CD8-positive, alpha-beta memory T cell (primary cell): ENCODE results near the gene CASS4. TPM values are rescaled to one million over a fixed set of nuclear protein-coding genes. Genes with fewer than 3 reads are reported as not detected.

ENCODE experiments used
- CTCF ChIA-PET: fragments of 350-600 bp; sonication (Branson Sonifier 250); formaldehyde crosslinking; loops from one replicate; lab custom pipeline; 2021; ENCODE audit warnings: antibody characterized with exemption; lab: Charles Lee
- POLR2A ChIA-PET: fragments of 350-600 bp; sonication (Branson Sonifier 250); formaldehyde crosslinking; loops from one replicate; lab custom pipeline; 2021; ENCODE audit warnings: antibody characterized with exemption; lab: Charles Lee
- DNase-seq, 5 donors: peaks; one replicate each; pipeline versions ENCODE4 v3.0.0 to v3.0.0-alpha.2; 2020 to 2022; ENCODE audit warnings: mixed read lengths in 1 of 5
- H3K27ac ChIP-seq: one replicate; pipeline ENCODE4 v1.7.0; 2013; ENCODE audit warnings: low read depth, mild to moderate bottlenecking, low read length, moderate library complexity
- H3K27me3 ChIP-seq: 2 replicates; pipeline ENCODE4 v1.7.0; 2013; ENCODE audit warnings: low read length, mild to moderate bottlenecking; ENCODE audit not compliant: insufficient read depth, poor library complexity, severe bottlenecking
- H3K36me3 ChIP-seq: 2 replicates; pipeline ENCODE4 v1.7.0; 2013; ENCODE audit warnings: mild to moderate bottlenecking, low read length, moderate library complexity; ENCODE audit not compliant: insufficient read depth
- H3K4me1 ChIP-seq: 2 replicates; pipeline ENCODE4 v1.7.0; 2013; ENCODE audit warnings: mild to moderate bottlenecking, low read length, moderate library complexity; ENCODE audit not compliant: insufficient read depth
- H3K4me3 ChIP-seq: 2 replicates; pipeline ENCODE4 v1.7.0; 2013; ENCODE audit warnings: mild to moderate bottlenecking, low read length
- H3K9me3 ChIP-seq: 2 replicates; pipeline ENCODE4 v1.7.0; 2013; ENCODE audit warnings: mild to moderate bottlenecking, low read length
- H3K27ac Mint-ChIP-seq, 8 donors: one replicate each; pipeline ENCODE4 v1.8.0; 2020 to 2021; ENCODE audit warnings: mixed read lengths in 8 of 8, mild to moderate bottlenecking in 6 of 8, inconsistent platforms in 3 of 8, moderate library complexity in 3 of 8
- H3K27me3 Mint-ChIP-seq, 2 donors: one replicate each; pipeline ENCODE4 v1.8.0; 2020 to 2021; ENCODE audit warnings: mixed read lengths in 2 of 2, mild to moderate bottlenecking in 1 of 2, moderate library complexity in 1 of 2
- H3K36me3 Mint-ChIP-seq, 3 donors: one replicate each; pipeline ENCODE4 v1.8.0; 2020 to 2021; ENCODE audit warnings: mixed read lengths in 3 of 3, inconsistent platforms in 1 of 3, mild to moderate bottlenecking in 1 of 3
- H3K4me1 Mint-ChIP-seq, 3 donors: one replicate each; pipeline ENCODE4 v1.8.0; 2020 to 2021; ENCODE audit warnings: mixed read lengths in 3 of 3, inconsistent platforms in 1 of 3, mild to moderate bottlenecking in 1 of 3
- H3K4me3 Mint-ChIP-seq, 7 donors: one replicate each; pipeline ENCODE4 v1.8.0; 2020 to 2021; ENCODE audit warnings: mixed read lengths in 7 of 7, mild to moderate bottlenecking in 6 of 7, moderate library complexity in 4 of 7, inconsistent platforms in 2 of 7
- H3K9me3 Mint-ChIP-seq, 5 donors: one replicate each; pipeline ENCODE4 v1.8.0; 2020 to 2022; ENCODE audit warnings: mixed read lengths in 5 of 5, mild to moderate bottlenecking in 3 of 5, moderate library complexity in 2 of 5, inconsistent platforms in 1 of 5
- polyA plus RNA-seq: library from polyadenylated mRNA; unstranded; fragments of 300-500 nt; fragmentation: Illumina TruSeq; gene quantifications from one replicate; pipeline ENCODE4 v1.2.3, GENCODE V29; 2021
- total RNA-seq, 2 experiments: library from RNA; stranded (reverse); gene quantifications; one replicate each; pipeline ENCODE4 v1.2.3, GENCODE V29; 2021

CASS4 gene
- total and polyA plus RNA-seq, 3 experiments from 2014 or later = 3.7 to 5.6 (median 3.7) TPM

DNA sequence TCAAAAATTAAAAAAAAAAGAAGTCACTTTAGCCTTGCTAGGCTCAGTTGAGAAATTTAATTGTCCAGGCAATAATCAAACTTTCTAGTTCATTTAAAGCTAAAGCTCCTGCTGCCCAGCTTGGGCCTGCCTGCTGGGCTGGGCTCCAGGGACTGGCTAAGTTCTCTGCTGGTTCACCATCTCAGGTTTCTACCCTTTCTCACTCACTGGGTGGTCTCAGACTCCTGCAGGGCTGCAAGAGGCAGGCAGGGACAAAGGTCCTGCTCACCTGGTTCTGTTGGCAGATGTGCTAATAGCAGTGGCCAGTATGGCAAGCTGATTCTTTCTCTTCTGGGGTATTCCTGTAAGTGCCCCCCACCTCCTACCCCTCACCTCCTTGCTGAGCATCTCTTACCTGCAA, 35.2 kb downstream of the CASS4 start:
- no peak for DNase-seq
- H3K36me3 ChIP-seq = peaks cover 9% of the 10 kb centered on the region
- Mint-ChIP-seq H3K27me3 (no peaks in the 10 kb centered on the region), H3K4me1 (peaks cover 9 to 12% (median 9%) of the 10 kb centered on the region in 3 donors), H3K27ac (peak overlapping the region in 3 of 8 donors; percentile 42 to 60 (median 47)), H3K4me3 (no peak overlapping the region), H3K9me3 (no peaks in the 10 kb centered on the region), H3K36me3 (peaks cover 10 to 42% (median 12%) of the 10 kb centered on the region in 3 donors)
- no peaks in the 10 kb centered on the region for H3K27me3 ChIP-seq
- ChIA-PET CTCF (no interaction called here), POLR2A (no interaction called here)
- H3K9me3 ChIP-seq = no peaks in the 10 kb centered on the region
- H3K4me1 ChIP-seq = peaks cover 8% of the 10 kb centered on the region
- no peak overlapping the region for H3K27ac ChIP-seq
- H3K4me3 ChIP-seq = no peak overlapping the region

DNA sequence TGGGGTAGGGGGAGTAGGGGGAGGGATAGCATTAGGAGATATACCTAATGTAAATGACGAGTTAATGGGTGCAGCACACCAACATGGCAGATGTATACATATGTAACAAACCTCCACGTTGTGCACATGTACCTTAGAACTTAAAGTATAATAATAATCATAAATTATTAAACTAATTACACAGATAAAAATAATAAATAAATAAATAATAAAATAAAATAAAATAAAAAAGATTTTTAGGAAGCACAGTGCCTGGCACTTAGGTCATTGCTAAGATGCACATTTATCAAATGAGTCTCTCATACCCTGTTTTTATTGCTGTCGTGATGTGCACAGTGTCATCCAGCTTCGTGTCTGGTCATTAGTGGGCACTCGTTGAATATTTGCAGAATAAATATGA, 37.4 kb downstream of the CASS4 start:
- no peaks in the 10 kb centered on the region for H3K27me3 Mint-ChIP-seq
- CTCF ChIA-PET = no interaction called here

DNA sequence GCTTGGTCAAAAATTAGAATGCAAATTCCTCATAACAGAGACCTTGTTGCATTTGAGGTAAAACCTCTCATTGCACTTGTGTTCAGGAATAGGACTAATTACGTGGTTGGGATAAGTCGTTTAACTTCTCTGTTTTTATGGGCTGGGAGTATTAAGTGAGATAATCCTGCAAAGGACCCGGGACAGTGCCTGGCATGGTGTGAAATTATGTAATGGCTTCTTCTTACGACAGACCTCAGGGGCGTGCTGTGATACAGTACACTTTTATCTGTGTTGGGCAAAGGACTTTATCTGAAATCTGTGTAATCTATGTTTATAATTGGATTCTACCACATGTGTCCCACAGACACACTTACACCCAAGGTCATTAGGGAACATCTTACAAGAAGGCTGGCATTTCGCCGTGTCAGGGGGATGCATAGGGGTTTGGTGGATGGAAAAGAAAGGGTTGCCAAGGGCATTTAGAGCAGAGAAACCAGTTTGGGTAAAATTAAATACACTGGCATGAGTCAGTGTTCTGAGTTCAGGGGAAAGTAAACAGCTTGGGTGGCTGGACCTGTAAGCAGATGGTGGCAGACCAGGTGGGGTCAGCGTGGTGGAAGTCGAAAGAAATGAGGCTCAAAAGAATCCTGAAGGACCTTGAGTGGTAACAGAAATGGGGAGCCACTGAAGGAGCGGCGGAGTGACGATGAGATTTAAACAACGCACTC, 39.2 kb downstream of the CASS4 start:
- peaks cover 10 to 18% (median 15%) of the 10 kb centered on the region in 3 donors for H3K4me1 Mint-ChIP-seq
- Histone ChIP-seq H3K36me3 (peaks cover 14% of the 10 kb centered on the region), H3K4me3 (no peak overlapping the region), H3K4me1 (no peaks in the 10 kb centered on the region), H3K27me3 (no peaks in the 10 kb centered on the region), H3K9me3 (no peaks in the 10 kb centered on the region), H3K27ac (no peak overlapping the region)
- peak overlapping the region in 2 of 8 donors; percentile 20 to 39 for H3K27ac Mint-ChIP-seq
- no peak overlapping the region for H3K4me3 Mint-ChIP-seq
- peaks cover 7 to 46% (median 8%) of the 10 kb centered on the region in 3 donors for H3K36me3 Mint-ChIP-seq
- H3K9me3 Mint-ChIP-seq = no peaks in the 10 kb centered on the region
- DNase-seq = no peak
- POLR2A ChIA-PET = interaction anchor here (0.6 kb wide), 2 partner anchors 37 to 102 kb away, joined by 3 to 4 read pairs; no protein-coding TSS in a partner anchor
- CTCF ChIA-PET = no interaction called here
- no peaks in the 10 kb centered on the region for H3K27me3 Mint-ChIP-seq

More for the DNA sequence above, 37.4 kb downstream of the CASS4 start:
- peaks cover 14% of the 10 kb centered on the region for H3K36me3 ChIP-seq
- H3K4me3 ChIP-seq = no peak overlapping the region
- POLR2A ChIA-PET = no interaction called here
- no peaks in the 10 kb centered on the region for H3K4me1 ChIP-seq
- Mint-ChIP-seq H3K36me3 (peaks cover 10 to 49% (median 12%) of the 10 kb centered on the region in 3 donors), H3K27ac (no peak overlapping the region), H3K9me3 (no peaks in the 10 kb centered on the region), H3K4me1 (peaks cover 4 to 6% (median 6%) of the 10 kb centered on the region in 3 donors), H3K4me3 (no peak overlapping the region)
- H3K9me3 ChIP-seq = no peaks in the 10 kb centered on the region
- H3K27ac ChIP-seq = no peak overlapping the region
- no peak for DNase-seq
- no peaks in the 10 kb centered on the region for H3K27me3 ChIP-seq

DNA sequence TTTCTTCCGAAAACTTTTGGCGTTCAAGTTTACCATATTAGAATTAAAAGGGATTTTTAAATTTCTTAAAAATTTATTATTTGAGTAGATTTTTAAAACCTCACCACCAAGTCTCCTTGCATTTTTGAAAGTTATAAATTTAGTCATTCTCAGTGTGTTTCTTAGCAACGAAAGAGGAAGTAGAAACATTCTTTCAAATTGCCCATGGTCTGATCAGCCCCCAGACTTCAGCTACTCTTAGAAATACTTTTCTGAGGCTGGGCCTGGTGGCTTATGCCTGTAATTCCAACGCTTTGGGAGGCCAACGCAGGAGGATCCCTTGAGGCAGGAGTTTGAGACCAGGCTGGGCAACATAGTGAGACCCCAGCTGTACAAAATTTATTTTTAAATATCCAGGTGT, 41.3 kb downstream of the CASS4 start:
- H3K9me3 ChIP-seq = no peaks in the 10 kb centered on the region
- H3K27me3 ChIP-seq = no peaks in the 10 kb centered on the region
- H3K27ac ChIP-seq = no peak overlapping the region
- Mint-ChIP-seq H3K27me3 (no peaks in the 10 kb centered on the region), H3K4me1 (peaks cover 13 to 18% (median 18%) of the 10 kb centered on the region in 3 donors), H3K36me3 (peaks cover 4 to 40% (median 7%) of the 10 kb centered on the region in 3 donors), H3K4me3 (no peak overlapping the region), H3K9me3 (no peaks in the 10 kb centered on the region), H3K27ac (peak overlapping the region in 5 of 8 donors; percentile 26 to 69 (median 47))
- ChIA-PET CTCF (interaction anchor here (2.0 kb wide), 1 partner anchor 10 kb away, joined by 6 read pairs; no protein-coding TSS in a partner anchor), POLR2A (no interaction called here)
- peaks cover 16% of the 10 kb centered on the region for H3K36me3 ChIP-seq
- H3K4me1 ChIP-seq = no peaks in the 10 kb centered on the region
- DNase-seq = no peak
- no peak overlapping the region for H3K4me3 ChIP-seq

DNA sequence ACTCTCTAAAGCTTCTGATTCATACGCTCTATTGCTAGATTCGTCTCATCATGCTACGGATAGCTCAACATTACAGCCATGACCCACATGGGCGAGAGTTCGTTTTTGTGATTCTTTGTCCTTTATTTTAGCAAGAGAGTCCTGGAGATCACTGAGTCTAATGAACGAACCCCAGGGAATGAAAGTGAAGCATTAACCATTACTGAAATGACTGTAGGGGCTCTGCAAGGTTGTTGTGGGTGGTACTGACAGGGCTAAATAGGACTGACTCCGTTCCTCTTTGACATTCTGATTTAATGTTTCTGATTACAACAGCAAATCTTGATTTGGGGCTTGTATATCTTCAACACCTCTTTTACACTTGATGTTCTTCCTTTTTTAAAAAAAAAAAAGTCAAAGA, 42.7 kb downstream of the CASS4 start:
- H3K4me1 ChIP-seq = no peaks in the 10 kb centered on the region
- Mint-ChIP-seq H3K4me3 (peak overlapping the region in 2 of 7 donors; percentile 6 to 28), H3K27ac (peak overlapping the region; percentile 59 to 93 (median 82)), H3K4me1 (peaks cover 17 to 22% (median 20%) of the 10 kb centered on the region in 3 donors), H3K27me3 (no peaks in the 10 kb centered on the region), H3K9me3 (no peaks in the 10 kb centered on the region), H3K36me3 (peaks cover 4 to 37% (median 7%) of the 10 kb centered on the region in 3 donors)
- DNase-seq = no peak
- H3K27ac ChIP-seq = no peak overlapping the region
- ChIA-PET POLR2A (no interaction called here), CTCF (interaction anchor here (2.0 kb wide), 1 partner anchor 9 kb away, joined by 6 read pairs; no protein-coding TSS in a partner anchor)
- no peak overlapping the region for H3K4me3 ChIP-seq
- H3K9me3 ChIP-seq = no peaks in the 10 kb centered on the region
- H3K27me3 ChIP-seq = no peaks in the 10 kb centered on the region
- H3K36me3 ChIP-seq = peaks cover 21% of the 10 kb centered on the region

DNA sequence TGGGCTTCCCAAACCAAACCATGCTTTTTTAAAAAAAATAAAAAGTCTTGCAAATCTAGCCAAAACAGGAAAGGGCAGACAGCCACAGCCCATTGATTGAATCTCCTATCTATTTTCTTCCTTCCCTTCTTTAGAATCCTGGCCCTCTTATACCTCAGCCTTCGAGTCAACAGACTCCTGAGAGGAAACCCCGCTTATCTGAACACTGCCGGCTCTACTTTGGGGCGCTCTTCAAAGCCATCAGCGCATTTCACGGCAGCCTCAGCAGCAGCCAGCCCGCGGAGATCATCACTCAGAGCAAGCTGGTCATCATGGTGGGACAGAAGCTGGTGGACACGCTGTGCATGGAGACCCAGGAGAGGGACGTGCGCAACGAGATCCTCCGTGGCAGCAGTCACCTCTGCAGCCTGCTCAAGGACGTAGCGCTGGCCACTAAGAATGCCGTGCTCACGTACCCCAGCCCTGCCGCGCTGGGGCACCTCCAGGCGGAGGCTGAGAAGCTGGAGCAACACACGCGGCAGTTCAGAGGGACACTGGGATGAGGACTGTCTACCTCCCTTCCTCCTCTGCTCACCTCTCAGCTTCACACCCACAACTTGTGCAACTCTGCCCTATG, 46.3 kb downstream of the CASS4 start:
- ChIA-PET CTCF (no interaction called here), POLR2A (no interaction called here)
- no peak for DNase-seq
- Mint-ChIP-seq H3K27me3 (no peaks in the 10 kb centered on the region), H3K27ac (peak overlapping the region in 3 of 8 donors; percentile 20 to 98 (median 73)), H3K36me3 (peaks cover 0 to 10% (median 0%) of the 10 kb centered on the region in 3 donors), H3K4me1 (peaks cover 37 to 51% (median 50%) of the 10 kb centered on the region in 3 donors), H3K9me3 (no peaks in the 10 kb centered on the region), H3K4me3 (peak overlapping the region in 1 of 7 donors; percentile 25)
- Histone ChIP-seq H3K4me1 (peaks cover 19% of the 10 kb centered on the region), H3K4me3 (no peak overlapping the region), H3K27ac (no peak overlapping the region), H3K27me3 (no peaks in the 10 kb centered on the region), H3K36me3 (peaks cover 7% of the 10 kb centered on the region), H3K9me3 (no peaks in the 10 kb centered on the region)

DNA sequence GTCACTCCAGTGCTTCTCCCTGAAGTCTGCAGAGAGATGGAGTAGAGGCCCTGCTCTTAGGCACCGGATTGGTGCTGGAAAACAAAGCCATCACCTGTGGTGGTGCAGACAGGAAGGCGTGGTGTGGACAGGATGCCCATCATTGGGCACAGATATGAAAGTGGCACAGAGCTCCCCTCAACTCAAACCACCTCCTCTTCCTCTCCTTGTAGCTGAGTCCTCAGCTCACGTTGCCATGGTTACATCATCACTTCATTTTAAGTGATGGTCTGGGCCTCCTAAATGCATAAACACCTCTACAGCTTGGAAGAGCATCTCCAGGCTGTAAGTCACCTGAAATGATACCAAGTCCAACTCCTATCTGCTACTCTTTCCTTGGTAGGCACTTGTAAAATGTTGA, 48.4 kb downstream of the CASS4 start:
- Mint-ChIP-seq H3K27me3 (no peaks in the 10 kb centered on the region), H3K4me1 (peaks cover 39 to 54% (median 52%) of the 10 kb centered on the region in 3 donors), H3K9me3 (no peaks in the 10 kb centered on the region), H3K4me3 (peak overlapping the region in 6 of 7 donors; percentile 2 to 68 (median 49)), H3K27ac (peak overlapping the region; percentile 91 to 98 (median 96)), H3K36me3 (peaks cover 0 to 10% (median 0%) of the 10 kb centered on the region in 3 donors)
- H3K9me3 ChIP-seq = no peaks in the 10 kb centered on the region
- H3K27me3 ChIP-seq = no peaks in the 10 kb centered on the region
- DNase-seq = peak; percentile 41 to 84 (median 73)
- ChIA-PET CTCF (no interaction called here), POLR2A (no interaction called here)
- H3K27ac ChIP-seq = peak overlapping the region; percentile 40
- peaks cover 35% of the 10 kb centered on the region for H3K4me1 ChIP-seq
- H3K36me3 ChIP-seq = peaks cover 7% of the 10 kb centered on the region
- no peak overlapping the region for H3K4me3 ChIP-seq

DNA sequence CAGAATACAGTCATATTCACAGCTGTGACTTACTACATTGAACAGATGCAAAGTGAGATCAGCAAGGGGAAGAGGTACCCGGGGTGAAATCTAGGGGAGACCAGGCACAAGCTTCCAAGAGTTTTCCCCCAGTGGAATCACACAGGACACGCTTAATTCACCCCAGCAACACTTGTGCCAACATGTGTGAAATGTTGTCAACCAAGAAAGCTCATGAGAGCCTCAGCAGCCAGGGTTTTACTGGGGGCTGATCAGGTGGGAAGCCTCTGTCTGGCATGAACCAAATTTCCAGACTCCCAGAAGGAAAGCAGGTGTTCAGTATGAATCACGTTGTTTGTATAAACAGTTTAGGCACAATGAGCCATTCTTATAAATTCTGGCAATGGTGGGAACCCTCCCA, 49.5 kb downstream of the CASS4 start:
- POLR2A ChIA-PET = no interaction called here
- DNase-seq = no peak
- Mint-ChIP-seq H3K9me3 (no peaks in the 10 kb centered on the region), H3K4me3 (no peak overlapping the region), H3K4me1 (peaks cover 39 to 54% (median 49%) of the 10 kb centered on the region in 3 donors), H3K27ac (peak overlapping the region; percentile 84 to 98 (median 96)), H3K27me3 (no peaks in the 10 kb centered on the region), H3K36me3 (peaks cover 0 to 7% (median 0%) of the 10 kb centered on the region in 3 donors)
- CTCF ChIA-PET = no interaction called here
- H3K27me3 ChIP-seq = no peaks in the 10 kb centered on the region
- peak overlapping the region; percentile 40 for H3K27ac ChIP-seq
- H3K36me3 ChIP-seq = peaks cover 7% of the 10 kb centered on the region
- no peaks in the 10 kb centered on the region for H3K9me3 ChIP-seq
- H3K4me3 ChIP-seq = no peak overlapping the region
- H3K4me1 ChIP-seq = peaks cover 35% of the 10 kb centered on the region
